WTC11 (cell line): ENCODE measurements around the gene MDGA2.

Source experiments
- ARID4B ChIP-seq: sonication (generic); formaldehyde crosslinking; IDR thresholded peaks from 2 replicates; pipeline ENCODE4 v1.8.0; 2023; ENCODE audit warnings: missing genetic modification reagents, mild to moderate bottlenecking, borderline replicate concordance
- CBFB ChIP-seq: sonication (generic); formaldehyde crosslinking; IDR thresholded peaks from 2 replicates; pipeline ENCODE4 v1.8.1; 2022; ENCODE audit warnings: mild to moderate bottlenecking, low read depth, missing genetic modification reagents
- CREB1 ChIP-seq: sonication (generic); formaldehyde crosslinking; IDR thresholded peaks from 2 replicates; pipeline ENCODE4 v1.8.0; 2023; ENCODE audit warnings: mild to moderate bottlenecking, missing genetic modification reagents
- E2F1 ChIP-seq: sonication (generic); formaldehyde crosslinking; IDR thresholded peaks from 2 replicates; pipeline ENCODE4 v1.8.0; 2022; ENCODE audit warnings: mild to moderate bottlenecking, missing genetic modification reagents
- HMGA2 ChIP-seq: fragments of 250-450 bp; sonication (Bioruptor Pico); IDR thresholded peaks from 2 replicates; pipeline ENCODE4 v1.4.0; 2021; ENCODE audit warnings: mild to moderate bottlenecking, moderate library complexity
- JUN ChIP-seq: sonication (generic); formaldehyde crosslinking; IDR thresholded peaks from 2 replicates; pipeline ENCODE4 v1.8.0; 2023; ENCODE audit warnings: mild to moderate bottlenecking, missing genetic modification reagents
- SMAD3 ChIP-seq: sonication (generic); formaldehyde crosslinking; IDR thresholded peaks from 2 replicates; pipeline ENCODE4 v1.8.0; 2022; ENCODE audit warnings: missing genetic modification reagents, mild to moderate bottlenecking, borderline replicate concordance
- SMAD4 ChIP-seq: sonication (generic); formaldehyde crosslinking; IDR thresholded peaks from 2 replicates; pipeline ENCODE4 v1.8.0; 2022; ENCODE audit warnings: mild to moderate bottlenecking, missing genetic modification reagents
- ZNF423 ChIP-seq: fragments of 250-450 bp; sonication (Bioruptor Pico); IDR thresholded peaks from 2 replicates; pipeline ENCODE4 v2.1.2; 2022; ENCODE audit warnings: mild to moderate bottlenecking, moderate library complexity
- ZNF532 ChIP-seq: fragments of 250-450 bp; sonication (Bioruptor Pico); IDR thresholded peaks from 2 replicates; pipeline ENCODE4 v1.9.0; 2021; ENCODE audit warnings: mild to moderate bottlenecking, borderline replicate concordance
- TF ChIP-seq, protein P1 (sequence below): fragments of 200-600 bp; IDR thresholded peaks from 2 replicates; pipeline ENCODE4 v1.8.0; 2022; ENCODE audit warnings: antibody characterized with exemption
- TF ChIP-seq, protein P2 (sequence below): sonication (generic); formaldehyde crosslinking; conservative IDR thresholded peaks from 2 replicates; pipeline ENCODE4 v1.8.1; 2022; ENCODE audit warnings: mild to moderate bottlenecking, missing genetic modification reagents
- TF ChIP-seq, protein P3 (sequence below): sonication (generic); formaldehyde crosslinking; IDR thresholded peaks from 2 replicates; pipeline ENCODE4 v1.8.0; 2022; ENCODE audit warnings: mild to moderate bottlenecking, missing genetic modification reagents
- TF ChIP-seq, protein P4 (sequence below): sonication (generic); formaldehyde crosslinking; IDR thresholded peaks from 2 replicates; pipeline ENCODE4 v1.8.1; 2022; ENCODE audit warnings: mild to moderate bottlenecking, moderate library complexity, missing genetic modification reagents

GRCh38 chr14:47619392-47619791 lies 56.0 kb downstream of the MDGA2 start:
- TF ChIP-seq, protein P1, sequence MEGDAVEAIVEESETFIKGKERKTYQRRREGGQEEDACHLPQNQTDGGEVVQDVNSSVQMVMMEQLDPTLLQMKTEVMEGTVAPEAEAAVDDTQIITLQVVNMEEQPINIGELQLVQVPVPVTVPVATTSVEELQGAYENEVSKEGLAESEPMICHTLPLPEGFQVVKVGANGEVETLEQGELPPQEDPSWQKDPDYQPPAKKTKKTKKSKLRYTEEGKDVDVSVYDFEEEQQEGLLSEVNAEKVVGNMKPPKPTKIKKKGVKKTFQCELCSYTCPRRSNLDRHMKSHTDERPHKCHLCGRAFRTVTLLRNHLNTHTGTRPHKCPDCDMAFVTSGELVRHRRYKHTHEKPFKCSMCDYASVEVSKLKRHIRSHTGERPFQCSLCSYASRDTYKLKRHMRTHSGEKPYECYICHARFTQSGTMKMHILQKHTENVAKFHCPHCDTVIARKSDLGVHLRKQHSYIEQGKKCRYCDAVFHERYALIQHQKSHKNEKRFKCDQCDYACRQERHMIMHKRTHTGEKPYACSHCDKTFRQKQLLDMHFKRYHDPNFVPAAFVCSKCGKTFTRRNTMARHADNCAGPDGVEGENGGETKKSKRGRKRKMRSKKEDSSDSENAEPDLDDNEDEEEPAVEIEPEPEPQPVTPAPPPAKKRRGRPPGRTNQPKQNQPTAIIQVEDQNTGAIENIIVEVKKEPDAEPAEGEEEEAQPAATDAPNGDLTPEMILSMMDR = no peak
- TF ChIP-seq, protein P2, sequence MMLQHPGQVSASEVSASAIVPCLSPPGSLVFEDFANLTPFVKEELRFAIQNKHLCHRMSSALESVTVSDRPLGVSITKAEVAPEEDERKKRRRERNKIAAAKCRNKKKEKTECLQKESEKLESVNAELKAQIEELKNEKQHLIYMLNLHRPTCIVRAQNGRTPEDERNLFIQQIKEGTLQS (CRISPR knock-in tag) = no peak
- no peak for TF ChIP-seq ZNF423 (CRISPR knock-in tag)
- TF ChIP-seq HMGA2 (CRISPR knock-in tag) = no peak
- no peak for TF ChIP-seq CBFB
- TF ChIP-seq E2F1 (CRISPR knock-in tag) = no peak
- no peak for TF ChIP-seq SMAD3 (CRISPR knock-in tag)
- TF ChIP-seq, protein P3, sequence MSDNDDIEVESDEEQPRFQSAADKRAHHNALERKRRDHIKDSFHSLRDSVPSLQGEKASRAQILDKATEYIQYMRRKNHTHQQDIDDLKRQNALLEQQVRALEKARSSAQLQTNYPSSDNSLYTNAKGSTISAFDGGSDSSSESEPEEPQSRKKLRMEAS (CRISPR knock-in tag) = no peak
- no peak for TF ChIP-seq JUN (CRISPR knock-in tag)
- TF ChIP-seq CREB1 (CRISPR knock-in tag) = no peak
- TF ChIP-seq, protein P4, sequence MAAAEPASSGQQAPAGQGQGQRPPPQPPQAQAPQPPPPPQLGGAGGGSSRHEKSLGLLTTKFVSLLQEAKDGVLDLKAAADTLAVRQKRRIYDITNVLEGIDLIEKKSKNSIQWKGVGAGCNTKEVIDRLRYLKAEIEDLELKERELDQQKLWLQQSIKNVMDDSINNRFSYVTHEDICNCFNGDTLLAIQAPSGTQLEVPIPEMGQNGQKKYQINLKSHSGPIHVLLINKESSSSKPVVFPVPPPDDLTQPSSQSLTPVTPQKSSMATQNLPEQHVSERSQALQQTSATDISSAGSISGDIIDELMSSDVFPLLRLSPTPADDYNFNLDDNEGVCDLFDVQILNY (CRISPR knock-in tag) = no peak
- no peak for TF ChIP-seq SMAD4
- no peak for TF ChIP-seq ZNF532 (CRISPR knock-in tag)
- TF ChIP-seq ARID4B (CRISPR knock-in tag) = no peak
